Lung (tissue), 12 donors: ENCODE results near the gene CFAP157. TPM values are rescaled to one million over a fixed set of nuclear protein-coding genes. Genes with fewer than 3 reads are reported as not detected.

ENCODE experiments used
- ATAC-seq: fragments of 200-7000 bp; cut with Tn5 transposase; one replicate; pipeline ENCODE4 v1.9.1; 2020; ENCODE audit warnings: moderate number of reproducible peaks; ENCODE audit not compliant: insufficient read depth, low FRiP score
- DNase-seq, 3 donors: peaks; one replicate each; pipeline ENCODE4 v3.0.0-alpha.2; 2013 to 2017
- H3K27ac ChIP-seq, 2 donors: one replicate each; pipeline ENCODE4 v1.5.1; 2013; ENCODE audit warnings: mild to moderate bottlenecking in 2 of 2, moderate library complexity in 2 of 2, control low read depth in 1 of 2, inconsistent platforms in 1 of 2, low read depth in 1 of 2, low read length in 1 of 2
- H3K27me3 ChIP-seq, 3 donors: one replicate each; pipeline ENCODE4 v1.5.1; 2013; ENCODE audit warnings: low read length in 2 of 3; ENCODE audit not compliant: control insufficient read depth in 3 of 3, insufficient read depth in 3 of 3
- H3K36me3 ChIP-seq, 4 donors: one replicate each; pipeline ENCODE4 v1.5.1; 2013; ENCODE audit warnings: low read length in 4 of 4, mild to moderate bottlenecking in 1 of 4, moderate library complexity in 1 of 4; ENCODE audit not compliant: control insufficient read depth in 4 of 4, insufficient read depth in 4 of 4
- H3K4me1 ChIP-seq, 5 donors: one replicate each; pipeline ENCODE4 v1.5.1; 2013; ENCODE audit warnings: low read length in 5 of 5, mild to moderate bottlenecking in 2 of 5, moderate library complexity in 1 of 5; ENCODE audit not compliant: control insufficient read depth in 5 of 5, insufficient read depth in 5 of 5
- H3K4me3 ChIP-seq: one replicate; pipeline ENCODE4 v1.5.1; 2013; ENCODE audit warnings: mild to moderate bottlenecking, control low read depth, moderate library complexity
- H3K9ac ChIP-seq, 2 donors: one replicate each; pipeline ENCODE4 v1.5.1; 2013; ENCODE audit warnings: low read length in 2 of 2, control low read depth in 1 of 2; ENCODE audit not compliant: insufficient read depth in 1 of 2
- H3K9me3 ChIP-seq, 4 donors: one replicate each; pipeline ENCODE4 v1.5.1; 2013; ENCODE audit warnings: low read length in 3 of 4, mild to moderate bottlenecking in 1 of 4, moderate library complexity in 1 of 4; ENCODE audit not compliant: control insufficient read depth in 4 of 4, insufficient read depth in 3 of 4
- WGBS, 2 donors: extraction: QIAGEN DNeasy Blood & Tissue Kit; methylation state at CpG; one replicate each; pipeline ENCODE4 v1.1.7; 2013; 5-methylcytosine and 5-hydroxymethylcytosine counted together
- polyA plus RNA-seq, 2 donors: library from polyadenylated mRNA; stranded (reverse); fragments of 200-250 nt; gene quantifications; one replicate each; pipeline ENCODE4 v1.2.1, GENCODE V29; 2013
- total RNA-seq, 2 donors: library from RNA; depleted of rRNA in 1 of 2; stranded (reverse); fragments of >200 nt in 1 of 2; gene quantifications; one replicate each; pipeline ENCODE4 v1.2.1, GENCODE V29; 2014 to 2021
- TF ChIP-seq, protein P1 (sequence below): IDR thresholded peaks from 2 replicates; pipeline ENCODE4 v1.5.1; 2012; ENCODE audit warnings: mild to moderate bottlenecking; ENCODE audit errors: control extremely low read depth, extremely low read depth
- donor health status: control.
- donor health status: control.
- donor health status: Bipolar disorder and iron deficiency.
- donor health status: healthy.
- donor health status: DM: yes; HTN: yes; CAD: no.

Gene CFAP157
- total and polyA plus RNA-seq, 4 donors, result 14.6 to 40.6 (median 16.1) TPM

DNA sequence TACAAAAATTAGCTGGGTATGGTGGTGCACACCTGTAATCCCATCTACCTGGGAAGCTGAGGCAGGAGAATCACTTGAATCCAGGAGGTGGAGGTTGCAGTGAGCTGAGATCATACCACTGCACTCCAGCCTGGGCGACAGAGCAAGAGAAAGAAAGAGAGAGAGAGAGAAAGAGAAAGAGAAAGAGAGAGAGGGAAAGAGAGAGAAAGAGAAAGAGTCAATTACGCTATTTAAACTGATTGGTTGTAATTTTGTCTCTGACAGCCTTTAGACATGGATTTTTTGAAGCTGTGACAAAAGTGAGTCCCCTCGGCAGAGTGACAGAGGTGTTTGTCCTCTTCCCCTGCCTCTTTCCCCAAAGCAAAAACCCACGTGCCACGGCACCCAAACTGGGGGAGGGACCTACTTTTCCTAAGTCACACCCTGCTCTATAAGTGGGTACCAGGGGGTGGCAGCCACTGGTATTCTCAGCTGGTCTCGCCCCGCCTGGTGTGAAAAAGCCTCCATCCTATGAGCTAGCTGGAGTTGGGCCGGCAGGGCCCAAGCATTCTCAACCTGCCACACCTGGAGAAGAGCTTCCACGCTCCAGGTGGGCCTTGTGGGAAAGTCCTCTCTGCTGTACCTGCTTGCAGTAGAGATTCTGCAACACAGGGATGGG, 3.4 kb upstream of the CFAP157 start:
- WGBS, 2 donors, result 78 to 80% methylated on average over 9 of the region's 9 CpGs
- TF ChIP-seq, protein P1, sequence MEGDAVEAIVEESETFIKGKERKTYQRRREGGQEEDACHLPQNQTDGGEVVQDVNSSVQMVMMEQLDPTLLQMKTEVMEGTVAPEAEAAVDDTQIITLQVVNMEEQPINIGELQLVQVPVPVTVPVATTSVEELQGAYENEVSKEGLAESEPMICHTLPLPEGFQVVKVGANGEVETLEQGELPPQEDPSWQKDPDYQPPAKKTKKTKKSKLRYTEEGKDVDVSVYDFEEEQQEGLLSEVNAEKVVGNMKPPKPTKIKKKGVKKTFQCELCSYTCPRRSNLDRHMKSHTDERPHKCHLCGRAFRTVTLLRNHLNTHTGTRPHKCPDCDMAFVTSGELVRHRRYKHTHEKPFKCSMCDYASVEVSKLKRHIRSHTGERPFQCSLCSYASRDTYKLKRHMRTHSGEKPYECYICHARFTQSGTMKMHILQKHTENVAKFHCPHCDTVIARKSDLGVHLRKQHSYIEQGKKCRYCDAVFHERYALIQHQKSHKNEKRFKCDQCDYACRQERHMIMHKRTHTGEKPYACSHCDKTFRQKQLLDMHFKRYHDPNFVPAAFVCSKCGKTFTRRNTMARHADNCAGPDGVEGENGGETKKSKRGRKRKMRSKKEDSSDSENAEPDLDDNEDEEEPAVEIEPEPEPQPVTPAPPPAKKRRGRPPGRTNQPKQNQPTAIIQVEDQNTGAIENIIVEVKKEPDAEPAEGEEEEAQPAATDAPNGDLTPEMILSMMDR, result no peak
- no peak overlapping the region for H3K4me3 ChIP-seq
- ATAC-seq (no peak), DNase-seq (no peak)
- no peaks in the 10 kb centered on the region for H3K27me3 ChIP-seq
- peaks cover 0 to 9% (median 0%) of the 10 kb centered on the region in 5 donors for H3K4me1 ChIP-seq
- no peak overlapping the region for H3K27ac ChIP-seq
- H3K9ac ChIP-seq, result no peak overlapping the region
- no peaks in the 10 kb centered on the region for H3K36me3 ChIP-seq
- H3K9me3 ChIP-seq, result no peaks in the 10 kb centered on the region

DNA sequence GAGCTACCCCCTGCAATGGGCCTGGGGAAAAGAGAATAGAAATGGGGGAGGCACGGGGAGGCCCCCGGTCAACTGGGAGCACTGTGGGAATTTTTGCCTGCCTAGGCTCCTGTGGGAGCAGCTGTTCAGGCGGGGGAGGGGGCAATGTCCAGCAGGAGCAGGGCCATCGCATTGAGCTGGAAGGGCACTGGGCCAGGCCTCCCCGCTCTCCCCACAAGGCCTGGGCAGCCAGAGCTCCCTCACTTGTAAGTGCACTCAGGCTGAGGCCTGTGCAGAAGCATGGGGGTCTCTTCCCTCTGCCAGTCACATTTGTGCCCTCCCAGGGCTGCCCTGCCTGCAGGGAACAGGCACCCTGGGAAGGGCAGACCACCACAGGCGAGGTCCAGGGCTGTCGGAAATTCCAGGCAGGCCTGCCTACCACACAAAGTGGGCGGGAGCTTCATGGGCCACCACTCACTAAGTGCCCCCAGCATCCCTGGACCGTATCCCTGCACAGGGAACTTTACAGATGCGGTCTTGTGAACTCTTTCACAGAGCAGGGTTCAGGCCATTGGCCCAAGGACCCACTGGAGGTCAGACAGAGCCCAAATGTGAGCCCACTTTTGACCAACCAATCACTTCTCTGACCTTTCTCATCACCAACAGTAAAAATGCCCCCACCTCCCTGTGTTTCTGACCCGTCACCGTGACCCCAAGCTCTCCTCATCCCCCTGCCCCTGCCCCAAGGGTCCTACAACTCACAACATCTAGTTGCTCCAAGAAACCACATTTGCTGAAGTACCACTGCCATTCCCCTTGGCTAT, 1.0 kb upstream of the CFAP157 start:
- ATAC-seq, result no peak
- H3K4me3 ChIP-seq, result no peak overlapping the region
- H3K4me1 ChIP-seq, result peaks cover 0 to 5% (median 0%) of the 10 kb centered on the region in 5 donors
- H3K27ac ChIP-seq, result no peak overlapping the region
- no peaks in the 10 kb centered on the region for H3K9me3 ChIP-seq
- no peaks in the 10 kb centered on the region for H3K36me3 ChIP-seq
- no peaks in the 10 kb centered on the region for H3K27me3 ChIP-seq
- 88 to 91% methylated on average over 12 of the region's 12 CpGs for WGBS, 2 donors
- peak in 1 of 3 donors; percentile 17 for DNase-seq
- no peak overlapping the region for H3K9ac ChIP-seq
- TF ChIP-seq, protein P1, result no peak

DNA sequence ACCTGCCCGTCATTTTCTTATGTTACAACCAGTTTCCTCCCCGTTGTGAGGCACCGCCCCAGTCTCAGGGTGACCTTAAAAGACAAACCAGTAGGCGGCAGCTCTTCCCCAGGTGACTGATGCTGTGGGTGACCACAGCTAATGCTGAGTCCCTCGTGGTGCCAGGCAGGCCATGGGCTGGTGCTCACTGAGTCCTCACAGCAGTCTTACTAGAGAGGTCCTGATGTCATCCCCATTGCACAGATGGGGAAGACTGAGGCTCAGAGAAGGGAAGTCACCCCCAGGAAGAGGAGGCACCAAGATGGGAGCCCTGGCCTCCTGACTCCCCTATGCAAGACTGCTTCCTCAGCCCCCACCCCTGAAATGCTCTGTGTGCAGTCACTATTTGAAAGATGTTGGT, 978 bp downstream of the CFAP157 start:
- TF ChIP-seq, protein P1, result no peak
- Histone ChIP-seq H3K36me3 (peaks cover 0 to 5% (median 0%) of the 10 kb centered on the region in 4 donors), H3K27me3 (no peaks in the 10 kb centered on the region), H3K9ac (no peak overlapping the region), H3K27ac (no peak overlapping the region), H3K9me3 (no peaks in the 10 kb centered on the region), H3K4me1 (peaks cover 0 to 5% (median 0%) of the 10 kb centered on the region in 5 donors), H3K4me3 (no peak overlapping the region)
- ATAC-seq (no peak), DNase-seq (no peak)
- 48 to 70% methylated on average over 5 of the region's 5 CpGs for WGBS, 2 donors
